Measurements from ENCODE around the gene PCDH15. TPM values are rescaled to one million over a fixed set of nuclear protein-coding genes. Genes with fewer than 3 reads are reported as not detected.
A peak's percentile ranks its signal among the peaks of the same experiment; 100 is the strongest.

Gene PCDH15
- total RNA-seq, 1 experiment from 2014 or later = not detected

GRCh38 chr10:54441275-54441674 is 359.8 kb downstream of the PCDH15 start:
- peak overlapping the region; percentile 2 for H3K27ac Mint-ChIP-seq (ENCODE audit: unreplicated experiment)
- intact Hi-C loops (cut with micrococcal nuclease; ENCODE audit: unreplicated experiment) = no loop called here
- no peaks in the 10 kb centered on the region for H3K27me3 Mint-ChIP-seq (ENCODE audit: unreplicated experiment)
- DNase-seq = peak; percentile 36
- no peaks in the 10 kb centered on the region for H3K9me3 Mint-ChIP-seq (ENCODE audit: low read depth, unreplicated experiment)
- H3K4me3 Mint-ChIP-seq (ENCODE audit: low read depth, unreplicated experiment) = no peak overlapping the region
- BruUV-seq (replicated peaks) = no TSS peak
- no peaks in the 10 kb centered on the region for H3K36me3 Mint-ChIP-seq (ENCODE audit: insufficient read depth, unreplicated experiment)
- peaks cover 28% of the 10 kb centered on the region for H3K4me1 Mint-ChIP-seq (ENCODE audit: low read depth, unreplicated experiment)
- CTCF ChIA-PET = interaction anchor here (0.6 kb wide), 1 partner anchor 278 kb away, joined by 3 read pairs; no protein-coding TSS in a partner anchor
- no peak for TF ChIP-seq CTCF (IDR thresholded peaks at IDR 0.05; ENCODE audit: unreplicated experiment)

- CTCF ChIA-PET = interaction anchor here (0.5 to 0.6 kb wide), 2 partner anchors 27 to 593 kb away, joined by 3 read pairs; no protein-coding TSS in a partner anchor
- Mint-ChIP-seq H3K4me1 (ENCODE audit: low read depth, unreplicated experiment) (peaks cover 15% of the 10 kb centered on the region), H3K27ac (ENCODE audit: unreplicated experiment) (no peak overlapping the region), H3K36me3 (ENCODE audit: insufficient read depth, unreplicated experiment) (no peaks in the 10 kb centered on the region), H3K4me3 (ENCODE audit: low read depth, unreplicated experiment) (no peak overlapping the region), H3K27me3 (ENCODE audit: unreplicated experiment) (no peaks in the 10 kb centered on the region), H3K9me3 (ENCODE audit: low read depth, unreplicated experiment) (peaks cover 2% of the 10 kb centered on the region)
- no TSS peak for BruUV-seq (replicated peaks)
- TF ChIP-seq CTCF (IDR thresholded peaks at IDR 0.05; ENCODE audit: unreplicated experiment) = no peak
- DNase-seq = no peak
- intact Hi-C loops (cut with micrococcal nuclease; ENCODE audit: unreplicated experiment) = no loop called here
Measured at GRCh38 chr10:54434782-54435181, 366.2 kb downstream of the PCDH15 start.

- intact Hi-C loops (cut with micrococcal nuclease; ENCODE audit: unreplicated experiment) = loop anchor here (10.0 kb wide), 1 partner anchor 389 kb away; the partner anchor contains the start of gene PCDH15
- Mint-ChIP-seq H3K27ac (ENCODE audit: unreplicated experiment) (no peak overlapping the region), H3K4me1 (ENCODE audit: low read depth, unreplicated experiment) (no peaks in the 10 kb centered on the region), H3K27me3 (ENCODE audit: unreplicated experiment) (no peaks in the 10 kb centered on the region), H3K36me3 (ENCODE audit: insufficient read depth, unreplicated experiment) (no peaks in the 10 kb centered on the region), H3K4me3 (ENCODE audit: low read depth, unreplicated experiment) (no peak overlapping the region), H3K9me3 (ENCODE audit: low read depth, unreplicated experiment) (no peaks in the 10 kb centered on the region)
- CTCF ChIA-PET = no interaction called here
- DNase-seq = no peak
- no peak for TF ChIP-seq CTCF (IDR thresholded peaks at IDR 0.05; ENCODE audit: unreplicated experiment)
- BruUV-seq (replicated peaks) = no TSS peak
Measured at GRCh38 chr10:54415483-54415882, 385.5 kb downstream of the PCDH15 start.

DNA sequence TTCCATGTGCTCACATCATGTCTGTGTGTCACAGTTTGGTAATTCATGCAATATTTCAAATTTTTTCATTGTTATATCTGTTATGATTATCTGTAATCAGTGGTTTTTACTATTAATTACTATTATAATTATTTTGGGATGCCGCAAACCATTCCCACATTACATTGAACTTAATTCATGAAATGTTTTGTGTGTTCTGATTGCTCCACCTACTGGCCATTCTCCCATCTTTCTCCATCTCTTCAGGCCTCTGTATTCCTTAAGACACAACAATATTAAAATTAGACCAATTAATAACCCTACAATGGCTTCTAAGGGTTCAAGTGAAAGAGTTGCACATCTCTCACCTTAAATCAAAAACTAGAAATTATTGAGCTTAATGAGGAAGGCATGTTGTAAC is 398.5 kb downstream of the PCDH15 start:
- Mint-ChIP-seq H3K4me3 (ENCODE audit: low read depth, unreplicated experiment) (no peak overlapping the region), H3K9me3 (ENCODE audit: low read depth, unreplicated experiment) (no peaks in the 10 kb centered on the region), H3K27me3 (ENCODE audit: unreplicated experiment) (no peaks in the 10 kb centered on the region), H3K27ac (ENCODE audit: unreplicated experiment) (no peak overlapping the region), H3K36me3 (ENCODE audit: insufficient read depth, unreplicated experiment) (no peaks in the 10 kb centered on the region), H3K4me1 (ENCODE audit: low read depth, unreplicated experiment) (no peaks in the 10 kb centered on the region)
- TF ChIP-seq CTCF (IDR thresholded peaks at IDR 0.05; ENCODE audit: unreplicated experiment) = peak; percentile 67
- no TSS peak for BruUV-seq (replicated peaks)
- CTCF ChIA-PET = interaction anchor here (1.0 kb wide), 1 partner anchor 562 kb away, joined by 3 read pairs; no protein-coding TSS in a partner anchor
- intact Hi-C loops (cut with micrococcal nuclease; ENCODE audit: unreplicated experiment) = loop anchor here (1.0 to 10.0 kb wide), 6 partner anchors 269 to 1588 kb away; no protein-coding TSS in a partner anchor
- peak; percentile 37 for DNase-seq

All from Calu3 (cell line).